ENCODE data around the gene CD244.

Gene CD244

GRCh38 chr1:160818207-160818937 lies 44.3 kb downstream of the CD244 start:
- no peaks in the 10 kb centered on the region for H3K27me3 ChIP-seq (ENCODE audit: insufficient read depth, poor library complexity, severe bottlenecking)
- H3K27ac ChIP-seq (replicated peaks), result no peak overlapping the region
- no peak overlapping the region for H3K4me3 ChIP-seq (replicated peaks; ENCODE audit: insufficient read depth, low read length)
- DNase-seq (ENCODE audit: low read depth in 1 of 2, low spot score in 1 of 2), result no peak
- TF ChIP-seq POLR2AphosphoS5 (IDR thresholded peaks at IDR 0.05; ENCODE audit: low read depth) (no peak), REST (IDR thresholded peaks at IDR 0.05; ENCODE audit: insufficient replicate concordance, low read depth) (no peak)

GRCh38 chr1:160814856-160815255 lies 47.8 kb downstream of the CD244 start:
- H3K27ac ChIP-seq (replicated peaks), result no peak overlapping the region
- H3K27me3 ChIP-seq (ENCODE audit: insufficient read depth, poor library complexity, severe bottlenecking), result no peaks in the 10 kb centered on the region
- H3K4me3 ChIP-seq (replicated peaks; ENCODE audit: insufficient read depth, low read length), result no peak overlapping the region
- DNase-seq (ENCODE audit: low read depth in 1 of 2, low spot score in 1 of 2), result no peak
- TF ChIP-seq CTCF (IDR thresholded peaks at IDR 0.05; ENCODE audit: insufficient read depth, low read length), result no peak
- no peak for TF ChIP-seq POLR2AphosphoS5 (IDR thresholded peaks at IDR 0.05; ENCODE audit: low read depth)
- no peak for TF ChIP-seq SPI1 (IDR thresholded peaks at IDR 0.05; ENCODE audit: borderline replicate concordance, low read depth)
- TF ChIP-seq REST (IDR thresholded peaks at IDR 0.05; ENCODE audit: insufficient replicate concordance, low read depth), result no peak

- Histone ChIP-seq H3K27me3 (ENCODE audit: insufficient read depth, poor library complexity, severe bottlenecking) (no peaks in the 10 kb centered on the region), H3K4me3 (replicated peaks; ENCODE audit: insufficient read depth, low read length) (no peak overlapping the region), H3K27ac (replicated peaks) (no peak overlapping the region)
- TF ChIP-seq GABPA (IDR thresholded peaks at IDR 0.05; ENCODE audit: low read depth) (no peak), SPI1 (IDR thresholded peaks at IDR 0.05; ENCODE audit: borderline replicate concordance, low read depth) (no peak), REST (IDR thresholded peaks at IDR 0.05; ENCODE audit: insufficient replicate concordance, low read depth) (no peak), CTCF (IDR thresholded peaks at IDR 0.05; ENCODE audit: insufficient read depth, low read length) (no peak), POLR2AphosphoS5 (IDR thresholded peaks at IDR 0.05; ENCODE audit: low read depth) (no peak)
- no peak for DNase-seq (ENCODE audit: low read depth in 1 of 2, low spot score in 1 of 2)
Observed at GRCh38 chr1:160814316-160814715, 48.4 kb downstream of the CD244 start.
